HUDEP-2 (cell line): Measurements from ENCODE around the gene IGFBPL1.

ENCODE experiments used
- DNase-seq, 76 experiments: peaks; one replicate each; lab custom pipeline; 2025; ENCODE audit not compliant: unreplicated experiment in 76 of 76; lab: John Stamatoyannopoulos, UW

Gene IGFBPL1

GRCh38 chr9:38432922-38433510, 8.8 kb upstream of the IGFBPL1 start:
- peak in 11 of 76 experiments; percentile 1 to 27 (median 7) for DNase-seq

DNA sequence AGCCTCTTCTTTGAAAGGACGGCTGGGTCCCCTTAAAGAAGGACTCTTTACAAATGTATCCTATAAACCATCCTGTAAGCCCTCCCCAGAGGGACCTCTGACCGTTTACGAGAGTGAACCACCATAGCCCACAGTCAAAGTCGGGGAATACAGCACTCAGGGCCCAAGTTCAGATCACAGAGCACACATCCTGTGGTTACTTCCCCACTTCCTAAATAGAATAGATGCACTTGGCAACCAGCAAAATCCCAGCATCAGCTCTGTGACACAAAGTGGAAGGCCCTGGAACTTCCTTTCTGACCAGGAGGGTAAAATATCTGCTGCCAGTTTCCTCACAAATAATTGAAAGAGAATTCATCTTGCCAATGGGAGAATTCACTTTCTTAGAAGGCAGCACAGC, 6.9 kb upstream of the IGFBPL1 start:
- DNase-seq: no peak

DNA sequence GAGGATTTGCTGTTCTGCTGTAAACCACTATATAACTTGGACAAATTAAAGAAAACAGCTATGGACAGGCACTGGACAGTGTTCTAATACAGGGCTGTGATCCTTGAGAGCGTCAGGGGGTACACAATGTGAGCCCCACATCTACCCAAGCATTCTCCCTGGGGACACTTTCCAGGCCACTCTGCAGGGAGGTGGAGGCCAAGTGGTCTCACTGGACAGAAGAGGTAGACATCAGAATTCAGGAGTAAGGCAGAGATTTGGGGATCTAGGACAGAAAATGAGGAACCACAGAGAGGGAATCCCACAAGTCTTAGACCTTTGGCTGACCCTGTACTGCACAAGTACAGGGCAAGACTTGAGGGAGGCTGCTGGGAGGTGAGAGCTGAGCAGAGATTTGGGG, 3.8 kb upstream of the IGFBPL1 start:
- DNase-seq: no peak

GRCh38 chr9:38424918-38425317, 664 bp upstream of the IGFBPL1 start:
- no peak for DNase-seq

DNA sequence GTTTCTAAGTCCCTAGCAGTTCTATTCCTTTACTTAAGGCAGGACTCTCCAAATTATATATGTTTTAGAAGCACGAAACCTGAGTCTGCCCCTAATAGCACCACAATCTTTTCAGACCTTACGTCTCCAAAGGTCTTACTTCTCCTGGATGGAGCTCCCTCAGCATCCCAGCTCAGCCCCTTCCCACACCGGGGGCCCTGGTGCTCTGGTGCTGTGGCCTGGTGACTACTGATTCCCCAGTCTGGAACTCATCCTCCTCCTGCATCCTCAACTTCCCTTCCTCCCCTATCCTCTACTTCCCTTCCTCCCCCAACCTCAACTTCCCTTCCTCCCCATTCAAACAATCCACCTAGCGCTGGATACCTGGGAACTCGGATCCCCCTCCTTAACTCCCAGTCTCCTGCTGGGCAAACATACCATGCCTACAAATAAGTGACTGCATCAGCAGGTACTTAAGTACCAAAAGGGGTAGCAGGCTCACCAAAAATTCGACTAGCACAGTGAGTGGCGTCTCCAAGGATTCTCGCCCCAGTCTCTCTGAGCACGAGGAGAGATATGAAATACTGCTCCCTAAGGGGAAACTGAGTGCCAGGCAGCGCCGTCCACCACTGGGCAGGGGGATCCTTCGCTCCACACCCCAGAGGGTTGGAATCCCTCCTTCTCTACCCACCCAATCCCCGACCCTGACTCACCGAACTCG, 831 bp downstream of the IGFBPL1 start:
- DNase-seq: no peak

GRCh38 chr9:38422555-38423260, 1.5 kb downstream of the IGFBPL1 start:
- DNase-seq: no peak

DNA sequence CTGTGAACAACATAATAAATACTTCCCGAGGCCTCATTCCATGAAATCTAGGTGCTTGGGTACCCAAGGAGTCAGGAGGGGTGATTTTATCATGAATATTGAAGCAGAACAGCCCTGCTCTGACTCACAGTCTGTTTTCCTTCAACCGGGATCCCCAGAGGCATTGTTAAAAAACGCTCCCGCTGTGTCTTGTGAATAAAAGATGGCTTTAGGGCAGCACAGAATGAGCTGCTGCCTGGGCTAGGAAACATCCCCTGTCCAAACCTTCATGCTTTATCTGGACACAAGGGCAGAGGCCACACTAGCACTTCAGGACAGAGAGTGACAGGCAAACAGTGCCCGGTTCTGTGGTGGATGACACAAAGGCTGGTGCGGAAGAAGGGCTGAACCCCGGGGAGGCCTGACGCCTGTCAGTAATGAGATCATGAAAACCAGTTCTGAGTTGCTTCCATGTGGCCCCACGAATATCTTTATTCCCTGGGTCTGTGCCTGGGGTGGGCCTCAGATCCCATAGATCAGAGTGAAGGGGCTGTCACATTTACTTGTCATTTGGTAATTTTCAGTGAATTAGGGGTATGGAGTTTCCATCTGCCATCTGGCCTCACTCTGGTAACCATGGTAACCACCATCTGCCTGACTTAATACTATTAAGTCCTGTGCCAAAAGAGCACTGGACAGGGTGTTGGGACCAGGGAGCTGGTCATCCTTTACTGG, 2.6 kb downstream of the IGFBPL1 start:
- no peak for DNase-seq

GRCh38 chr9:38419181-38419580, 5.1 kb downstream of the IGFBPL1 start:
- no peak for DNase-seq

GRCh38 chr9:38418366-38418765, 5.9 kb downstream of the IGFBPL1 start:
- no peak for DNase-seq

- DNase-seq: peak in 43 of 76 experiments; percentile 2 to 53 (median 20)
Measured at GRCh38 chr9:38417003-38417945, 7.0 kb downstream of the IGFBPL1 start.

DNA sequence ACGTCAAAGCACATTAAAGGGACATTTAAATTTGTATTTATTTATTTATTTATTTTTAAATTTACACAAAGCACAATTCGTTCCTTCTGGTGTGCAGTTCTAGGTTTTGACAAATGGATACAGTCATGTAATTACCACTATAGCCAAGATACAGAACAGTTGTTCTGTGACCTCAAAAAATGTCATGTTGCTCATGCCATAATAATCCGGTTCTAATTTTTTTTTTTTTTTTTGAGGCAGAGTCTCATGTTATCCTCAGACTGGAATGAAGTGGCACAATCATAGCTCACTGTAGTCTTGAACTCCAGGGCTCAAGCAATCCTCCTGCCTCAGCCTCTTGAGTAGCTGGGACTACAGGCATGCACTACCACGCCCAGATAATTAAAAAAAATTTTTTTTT, 7.8 kb downstream of the IGFBPL1 start:
- no peak for DNase-seq

DNA sequence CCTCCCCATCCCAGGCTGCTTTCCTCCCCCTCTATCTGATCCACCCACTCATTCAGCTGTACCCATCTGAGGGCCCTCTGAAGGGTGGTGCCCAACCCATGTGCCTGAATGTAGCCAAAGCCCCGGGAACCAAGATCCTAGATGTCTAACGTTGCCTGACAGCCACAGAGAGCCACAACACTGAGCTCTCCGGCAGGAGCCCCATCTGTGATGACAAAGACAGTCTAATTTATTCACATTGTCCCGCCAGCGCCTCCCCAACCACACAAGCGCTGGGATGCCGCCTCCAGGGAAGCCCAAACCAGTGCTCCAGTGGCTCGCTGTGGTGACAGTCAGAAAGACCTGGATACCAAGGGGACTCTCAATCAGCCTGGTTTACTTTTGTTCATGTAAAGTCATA, 8.4 kb downstream of the IGFBPL1 start:
- no peak for DNase-seq

DNA sequence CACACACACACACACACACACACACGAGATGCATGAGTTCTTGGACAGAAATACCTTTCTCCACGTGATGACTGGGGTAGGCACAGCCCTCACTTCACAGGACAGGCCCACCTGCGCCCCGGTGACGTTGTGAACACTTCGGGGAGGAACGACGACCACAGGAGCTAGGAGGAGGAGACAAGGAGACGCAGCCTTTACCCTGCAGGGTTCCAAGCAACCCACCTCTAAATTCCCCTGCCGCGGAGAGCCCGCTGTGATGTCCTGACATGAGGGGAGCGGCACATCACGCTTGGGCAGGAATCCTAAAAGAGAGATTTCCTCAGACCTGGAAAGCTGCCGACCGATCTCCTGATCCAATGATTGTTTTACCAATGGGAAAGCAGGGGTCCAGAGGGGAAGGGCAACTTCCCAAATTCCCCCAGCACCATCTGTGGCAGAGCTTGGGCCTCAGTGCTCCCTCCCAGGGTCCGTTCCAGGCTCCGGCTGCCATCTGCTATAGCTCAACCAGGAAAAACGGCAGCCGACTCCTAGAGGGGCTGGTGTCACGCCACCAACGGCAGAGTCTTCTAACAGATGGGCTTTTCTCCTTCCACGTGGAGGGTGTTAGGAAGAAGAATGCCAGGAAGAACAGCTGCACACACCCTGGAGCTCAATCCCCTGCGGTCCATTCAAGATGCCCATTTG, 10.1 kb downstream of the IGFBPL1 start:
- DNase-seq: no peak

- DNase-seq: no peak
Measured at GRCh38 chr9:38413283-38413682, 11.0 kb downstream of the IGFBPL1 start.

GRCh38 chr9:38412751-38413150, 11.5 kb downstream of the IGFBPL1 start:
- no peak for DNase-seq

DNA sequence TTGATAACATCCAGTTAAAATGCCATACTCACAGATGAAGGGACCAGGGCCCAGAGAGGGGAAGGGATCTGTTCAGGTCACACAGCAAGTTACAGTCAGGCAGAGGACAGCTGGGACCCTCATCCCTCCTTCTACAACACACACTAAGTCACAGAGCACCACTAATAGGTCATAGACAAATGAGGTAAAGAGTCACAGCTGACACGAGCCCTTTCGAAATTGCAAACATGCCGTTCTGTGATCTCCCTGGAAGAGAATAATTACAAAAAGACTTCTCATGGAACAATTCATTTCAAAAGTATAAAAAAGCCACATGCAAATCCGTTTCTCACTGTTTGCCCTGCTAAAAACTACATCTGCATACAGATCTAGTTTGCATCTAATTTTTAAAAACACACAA, 15.5 kb downstream of the IGFBPL1 start:
- no peak for DNase-seq

GRCh38 chr9:38406476-38407186, 17.6 kb downstream of the IGFBPL1 start:
- DNase-seq: no peak

- no peak for DNase-seq
Measured at GRCh38 chr9:38405785-38406184, 18.5 kb downstream of the IGFBPL1 start.

DNA sequence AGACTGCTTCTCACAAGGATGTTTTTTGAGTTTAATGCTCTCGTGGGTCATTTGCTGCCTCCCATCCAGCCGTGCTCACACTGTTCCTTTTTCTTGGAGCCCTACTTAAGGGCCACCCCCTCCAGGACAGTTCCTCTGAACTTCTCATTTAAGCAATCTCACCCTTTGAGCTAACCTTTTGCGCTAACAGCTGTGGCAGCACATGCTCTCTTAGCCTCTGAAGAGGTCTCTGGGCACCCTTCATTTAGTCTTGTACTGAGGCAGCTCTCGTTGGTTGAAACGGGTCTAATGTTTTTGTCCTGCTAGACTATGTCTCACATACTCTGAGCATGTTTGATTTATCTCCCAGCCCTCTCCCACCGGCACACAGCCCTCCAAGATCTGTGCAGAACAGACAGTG, 19.9 kb downstream of the IGFBPL1 start:
- no peak for DNase-seq
